ENCODE measurements around the gene SH3RF1.
"Not testable (repeated sequence)": the region's sequence is repeated elsewhere in the genome, so short reads cannot be mapped to it uniquely, and the experiment has no call there.

Gene SH3RF1

DNA sequence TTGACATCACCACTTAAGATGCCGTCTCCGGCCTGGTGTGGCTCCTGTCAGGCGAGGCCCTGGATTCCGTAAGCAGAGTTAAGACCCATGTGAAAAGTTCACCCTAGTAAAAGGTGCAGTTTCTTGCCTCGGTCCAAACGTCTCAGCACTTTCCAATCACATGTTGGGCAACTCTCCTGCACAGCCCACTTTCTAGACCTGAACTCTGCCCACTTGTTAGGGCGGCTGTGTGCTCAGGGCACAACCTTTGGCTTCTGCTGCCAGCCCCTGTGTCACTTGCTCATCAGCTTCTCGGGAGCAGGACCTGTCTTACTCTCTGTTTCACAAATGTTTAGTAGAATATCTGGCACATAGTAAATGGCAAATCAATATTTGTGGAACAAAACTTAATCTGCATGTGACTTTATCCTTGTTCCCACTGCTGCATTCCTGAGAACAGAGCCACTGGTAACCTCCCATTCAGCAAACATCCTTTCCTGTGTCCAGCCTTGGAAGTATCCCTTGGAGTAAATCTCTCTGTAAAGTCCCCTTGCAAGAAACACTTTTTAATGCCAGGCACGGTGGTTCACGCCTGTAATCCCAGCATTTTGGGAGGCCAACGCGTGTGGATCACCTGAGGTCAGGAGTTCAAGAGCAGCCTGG is 38.7 kb upstream of the SH3RF1 start:
- no peak for DNase-seq (ENCODE audit: extremely low read depth, low read depth)
- TF ChIP-seq, protein P1, sequence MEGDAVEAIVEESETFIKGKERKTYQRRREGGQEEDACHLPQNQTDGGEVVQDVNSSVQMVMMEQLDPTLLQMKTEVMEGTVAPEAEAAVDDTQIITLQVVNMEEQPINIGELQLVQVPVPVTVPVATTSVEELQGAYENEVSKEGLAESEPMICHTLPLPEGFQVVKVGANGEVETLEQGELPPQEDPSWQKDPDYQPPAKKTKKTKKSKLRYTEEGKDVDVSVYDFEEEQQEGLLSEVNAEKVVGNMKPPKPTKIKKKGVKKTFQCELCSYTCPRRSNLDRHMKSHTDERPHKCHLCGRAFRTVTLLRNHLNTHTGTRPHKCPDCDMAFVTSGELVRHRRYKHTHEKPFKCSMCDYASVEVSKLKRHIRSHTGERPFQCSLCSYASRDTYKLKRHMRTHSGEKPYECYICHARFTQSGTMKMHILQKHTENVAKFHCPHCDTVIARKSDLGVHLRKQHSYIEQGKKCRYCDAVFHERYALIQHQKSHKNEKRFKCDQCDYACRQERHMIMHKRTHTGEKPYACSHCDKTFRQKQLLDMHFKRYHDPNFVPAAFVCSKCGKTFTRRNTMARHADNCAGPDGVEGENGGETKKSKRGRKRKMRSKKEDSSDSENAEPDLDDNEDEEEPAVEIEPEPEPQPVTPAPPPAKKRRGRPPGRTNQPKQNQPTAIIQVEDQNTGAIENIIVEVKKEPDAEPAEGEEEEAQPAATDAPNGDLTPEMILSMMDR (IDR thresholded peaks at IDR 0.05; ENCODE audit: low read depth, low read length) = no peak

DNA sequence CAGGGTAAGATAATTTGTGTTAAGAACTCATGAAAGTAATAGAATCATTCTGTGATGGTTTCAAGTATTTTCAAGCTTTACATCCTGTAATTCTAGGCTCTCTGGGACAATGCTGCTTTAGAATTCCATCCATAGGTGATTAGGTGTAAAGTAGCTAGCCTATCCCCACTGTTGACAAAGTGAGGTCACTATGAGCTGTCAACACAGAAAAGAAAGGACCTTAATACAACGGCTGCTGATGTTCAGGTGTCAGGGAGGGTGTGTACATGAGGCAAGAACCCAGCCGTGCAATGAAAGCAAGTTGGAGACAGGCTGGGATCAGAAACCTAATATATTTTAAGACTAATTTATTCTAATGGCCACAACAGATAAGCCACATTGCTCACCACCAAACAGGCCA is 36.8 kb upstream of the SH3RF1 start:
- no peak for DNase-seq (ENCODE audit: extremely low read depth, low read depth)
- TF ChIP-seq, protein P1 (IDR thresholded peaks at IDR 0.05; ENCODE audit: low read depth, low read length) = no peak

DNA sequence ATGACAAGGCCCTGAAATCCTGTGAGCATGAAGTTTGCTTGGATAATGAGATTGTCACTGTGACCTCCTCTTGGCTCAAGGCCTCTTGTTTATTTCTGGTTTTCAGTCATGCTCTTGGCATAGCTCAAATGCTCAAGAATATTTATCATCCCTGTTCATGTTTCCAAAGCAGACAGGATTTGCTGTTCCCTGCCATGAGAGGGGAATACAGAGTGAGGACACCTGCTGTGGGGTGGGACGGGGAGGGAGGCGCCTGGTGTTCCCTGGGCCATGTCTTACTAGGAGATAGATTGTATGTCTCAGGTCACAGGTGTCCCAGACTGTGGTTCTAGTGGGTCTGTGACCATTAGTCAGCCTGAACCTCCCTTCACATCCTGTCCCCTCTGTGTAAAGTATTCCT is 34.9 kb upstream of the SH3RF1 start:
- DNase-seq (ENCODE audit: extremely low read depth, low read depth) = no peak
- TF ChIP-seq, protein P1 (IDR thresholded peaks at IDR 0.05; ENCODE audit: low read depth, low read length) = no peak

DNA sequence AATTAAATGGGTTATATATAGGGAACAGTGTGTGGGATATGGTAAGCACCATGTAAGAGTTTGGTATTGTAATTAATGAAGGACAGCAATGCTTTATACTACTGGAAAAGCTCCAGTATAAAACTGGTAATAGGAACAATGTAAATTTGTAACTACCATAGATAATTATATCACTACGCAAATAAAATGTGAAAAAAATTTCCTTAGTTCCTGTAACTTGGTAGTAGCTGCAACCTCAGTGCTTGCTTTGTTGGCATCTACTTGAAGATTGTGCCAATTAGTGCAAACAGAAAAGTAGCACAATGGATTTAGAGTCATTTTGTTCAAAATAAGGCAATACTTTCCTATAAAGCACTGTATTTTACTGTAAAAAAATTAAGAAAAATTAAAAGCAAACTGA is 34.4 kb upstream of the SH3RF1 start:
- no peak for DNase-seq (ENCODE audit: extremely low read depth, low read depth)
- TF ChIP-seq, protein P1 (IDR thresholded peaks at IDR 0.05; ENCODE audit: low read depth, low read length) = no peak

DNA sequence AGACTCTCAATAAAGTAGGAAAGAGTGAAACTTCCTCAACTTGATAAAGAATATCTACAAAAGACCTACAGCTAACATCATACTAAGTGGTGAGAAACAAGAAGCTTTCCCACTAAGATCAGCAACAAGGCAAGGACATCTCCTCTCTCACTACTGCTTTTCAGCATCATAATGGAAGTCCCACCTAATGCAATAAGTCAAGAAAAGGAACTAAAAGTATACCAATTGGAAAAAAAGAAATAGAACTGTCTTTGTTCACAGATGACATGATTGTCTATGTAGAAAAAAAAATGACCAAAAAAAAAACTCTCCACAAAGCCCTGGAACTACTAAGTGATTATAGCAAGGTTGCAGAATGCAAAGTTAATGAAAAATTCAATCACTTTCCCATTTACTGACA is 25.1 kb upstream of the SH3RF1 start:
- no peak for DNase-seq (ENCODE audit: extremely low read depth, low read depth)
- TF ChIP-seq, protein P1 (IDR thresholded peaks at IDR 0.05; ENCODE audit: low read depth, low read length) = no peak

DNA sequence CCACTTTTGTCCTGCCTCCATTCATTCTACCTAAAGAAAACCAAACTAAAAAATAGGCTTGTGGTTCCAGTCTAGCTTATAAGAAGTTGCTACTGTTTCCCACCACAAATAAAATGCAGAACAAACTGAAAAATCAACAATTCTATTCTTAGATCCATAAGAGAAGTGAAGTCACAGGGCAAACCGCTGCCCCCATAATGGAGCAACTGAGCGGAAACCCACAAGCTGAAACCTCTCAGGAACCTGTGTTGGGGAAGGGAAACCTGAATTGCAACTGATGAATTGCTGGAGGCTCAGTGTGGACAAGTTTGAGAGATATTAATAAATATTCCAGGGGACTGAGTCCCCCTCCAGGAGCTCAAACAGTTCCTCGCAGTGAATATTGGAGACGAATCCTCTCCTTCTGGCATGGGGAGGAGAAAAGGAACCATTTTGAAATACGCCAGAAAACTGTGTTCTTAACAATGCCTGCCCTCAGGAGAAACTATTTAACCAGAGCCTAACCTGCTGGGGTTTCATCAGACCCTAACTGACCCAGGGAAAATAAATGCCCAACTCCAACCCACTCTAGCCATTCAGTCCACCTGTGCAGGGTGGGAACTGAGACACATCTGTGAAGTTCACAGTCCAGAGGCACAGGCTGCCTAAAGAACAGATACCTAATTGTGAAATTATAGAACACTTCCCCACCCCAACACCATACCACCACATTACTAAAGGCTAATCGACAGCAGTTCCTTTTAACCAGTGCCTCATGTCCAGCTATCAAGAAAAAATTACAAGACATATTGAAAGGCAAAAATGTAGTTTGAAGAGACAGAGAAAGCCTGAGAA is 22.8 kb upstream of the SH3RF1 start:
- TF ChIP-seq, protein P1 (IDR thresholded peaks at IDR 0.05; ENCODE audit: low read depth, low read length) = no peak
- DNase-seq (ENCODE audit: extremely low read depth, low read depth) = no peak

DNA sequence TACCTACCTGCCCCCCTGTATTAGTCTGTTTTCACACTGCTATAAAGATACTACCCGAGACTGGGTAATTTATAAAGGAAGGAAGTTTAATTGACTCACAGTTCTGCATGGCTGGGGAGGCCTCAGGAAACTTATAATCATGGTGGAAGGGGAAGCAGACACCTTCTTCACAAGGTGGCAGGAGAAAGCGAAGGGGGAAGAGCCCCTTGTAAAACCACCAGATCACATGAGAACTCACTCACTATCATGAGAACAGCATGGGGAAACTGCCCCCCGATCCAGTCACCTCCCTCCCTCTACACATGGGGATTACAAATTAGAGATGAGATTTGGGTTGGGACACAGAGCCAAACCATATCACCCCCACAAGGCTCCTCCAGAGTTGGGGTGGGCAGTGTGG is 17.2 kb upstream of the SH3RF1 start:
- DNase-seq (ENCODE audit: extremely low read depth, low read depth) = not testable (repeated sequence)
